Uterus (tissue), 2 donors: ENCODE data around the gene MCTP1.

ENCODE experiments used
- POLR2A ChIP-seq, 2 donors: fragments of 450-650 bp; IDR thresholded peaks; one replicate each; pipeline ENCODE4 v1.6.1; 2016; ENCODE audit warnings: antibody characterized with exemption in 2 of 2, mild to moderate bottlenecking in 1 of 2, moderate library complexity in 1 of 2
- TF ChIP-seq, protein P1 (sequence below), 4 experiments: fragments of 200-600 bp in 2 of 4; fragments of 450-650 bp in 2 of 4; sonication (generic) in 2 of 4; IDR thresholded peaks; one replicate each; pipeline ENCODE4 v1.5.1; 2016 to 2019; ENCODE audit warnings: antibody characterized with exemption in 4 of 4, mild to moderate bottlenecking in 2 of 4, moderate library complexity in 1 of 4

GRCh38 chr5:94884311-94884710, 400.6 kb downstream of the MCTP1 start:
- TF ChIP-seq, protein P1, sequence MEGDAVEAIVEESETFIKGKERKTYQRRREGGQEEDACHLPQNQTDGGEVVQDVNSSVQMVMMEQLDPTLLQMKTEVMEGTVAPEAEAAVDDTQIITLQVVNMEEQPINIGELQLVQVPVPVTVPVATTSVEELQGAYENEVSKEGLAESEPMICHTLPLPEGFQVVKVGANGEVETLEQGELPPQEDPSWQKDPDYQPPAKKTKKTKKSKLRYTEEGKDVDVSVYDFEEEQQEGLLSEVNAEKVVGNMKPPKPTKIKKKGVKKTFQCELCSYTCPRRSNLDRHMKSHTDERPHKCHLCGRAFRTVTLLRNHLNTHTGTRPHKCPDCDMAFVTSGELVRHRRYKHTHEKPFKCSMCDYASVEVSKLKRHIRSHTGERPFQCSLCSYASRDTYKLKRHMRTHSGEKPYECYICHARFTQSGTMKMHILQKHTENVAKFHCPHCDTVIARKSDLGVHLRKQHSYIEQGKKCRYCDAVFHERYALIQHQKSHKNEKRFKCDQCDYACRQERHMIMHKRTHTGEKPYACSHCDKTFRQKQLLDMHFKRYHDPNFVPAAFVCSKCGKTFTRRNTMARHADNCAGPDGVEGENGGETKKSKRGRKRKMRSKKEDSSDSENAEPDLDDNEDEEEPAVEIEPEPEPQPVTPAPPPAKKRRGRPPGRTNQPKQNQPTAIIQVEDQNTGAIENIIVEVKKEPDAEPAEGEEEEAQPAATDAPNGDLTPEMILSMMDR (IDR thresholded peaks at IDR 0.05) = no peak
- TF ChIP-seq POLR2A (IDR thresholded peaks at IDR 0.05) = no peak
